Brain pericyte (primary cell): ENCODE data around the gene MAEA.
"Not testable (repeated sequence)": the region's sequence is repeated elsewhere in the genome, so short reads cannot be mapped to it uniquely, and the experiment has no call there.

Source experiments
- DNase-seq: peaks from one replicate; pipeline ENCODE4 v3.0.0-alpha.2; 2012; ENCODE audit warnings: low read depth, low spot score

MAEA gene

DNA sequence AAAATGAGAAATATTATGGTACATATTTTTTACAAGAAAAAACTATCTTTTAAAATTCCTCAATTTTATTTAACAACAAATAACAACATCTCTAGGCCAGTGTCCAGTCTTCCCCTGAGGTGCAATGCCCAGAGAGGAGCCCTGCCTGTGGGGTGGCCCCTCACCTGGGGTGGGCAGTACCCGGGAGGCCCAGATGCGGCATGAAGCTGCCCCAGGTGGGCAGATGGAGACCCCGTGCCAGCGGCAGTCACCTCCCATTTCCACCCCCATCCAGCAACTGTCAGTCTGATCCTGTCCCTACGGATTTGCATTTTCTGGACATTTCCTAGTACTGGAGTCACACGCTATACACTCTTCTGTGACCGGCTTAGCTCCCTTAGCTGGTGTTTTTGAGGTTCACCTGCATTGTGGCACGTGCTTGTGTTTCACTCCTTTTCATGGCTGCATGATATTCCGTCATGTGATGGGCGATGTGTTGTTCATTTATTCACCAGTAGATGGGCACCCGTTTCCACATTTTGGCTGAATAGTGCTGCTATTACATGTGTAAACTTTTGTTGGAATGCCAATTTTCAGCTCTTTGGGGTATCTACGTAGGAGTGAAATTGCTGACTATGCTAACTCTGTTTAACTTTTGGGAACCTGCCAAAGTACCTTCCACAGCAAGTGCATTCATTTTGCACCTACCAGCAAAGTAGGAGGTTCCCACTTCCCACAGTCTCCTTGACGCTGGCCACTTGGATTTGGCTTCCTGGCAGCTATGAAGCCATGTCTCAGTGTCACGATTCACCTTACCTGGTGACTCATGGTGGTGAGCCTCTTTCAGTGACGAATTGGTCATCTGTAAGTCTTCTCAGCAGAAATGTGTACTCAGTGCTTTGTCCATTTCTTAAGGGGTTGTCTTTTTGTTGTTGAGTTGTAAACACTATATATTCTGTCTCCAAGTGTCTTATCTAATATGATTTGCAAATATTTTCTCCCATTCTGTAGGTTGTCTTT, 11.7 kb upstream of the MAEA start:
- no peak for DNase-seq

- no peak for DNase-seq
Measured at GRCh38 chr4:1279253-1279652, 10.4 kb upstream of the MAEA start.

- DNase-seq = no peak
Measured at GRCh38 chr4:1283711-1284110, 6.0 kb upstream of the MAEA start.

DNA sequence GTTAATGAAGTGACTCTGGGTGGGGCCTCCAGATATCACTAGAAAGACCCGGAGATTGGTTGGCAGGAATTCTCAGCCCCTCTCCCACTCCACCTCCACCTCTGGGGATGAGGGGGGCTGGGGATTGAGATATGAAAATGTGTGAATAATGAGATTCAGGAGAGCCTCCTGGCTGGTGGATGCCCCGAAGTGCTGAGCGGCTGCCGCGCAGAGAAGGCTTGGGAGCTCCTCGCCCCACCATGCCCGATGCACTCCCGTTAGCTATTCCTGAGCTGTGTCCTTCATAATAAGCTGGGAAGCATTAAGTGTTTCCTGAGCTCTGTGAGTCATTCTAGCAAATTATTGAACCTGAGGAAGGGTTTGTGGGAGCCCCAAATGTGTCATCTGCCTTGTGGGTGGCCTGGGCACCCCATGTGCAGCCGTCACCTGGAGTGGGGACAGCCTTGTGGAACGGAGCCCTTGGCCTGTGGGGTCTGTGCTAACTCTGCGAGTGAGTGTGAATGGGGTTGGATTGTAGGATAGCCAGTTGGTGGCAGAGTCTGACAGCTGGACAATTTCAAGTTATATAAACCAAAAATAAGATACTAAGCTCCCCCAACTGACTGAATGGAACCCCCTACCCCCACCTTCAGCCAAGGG, 4.4 kb upstream of the MAEA start:
- no peak for DNase-seq

DNA sequence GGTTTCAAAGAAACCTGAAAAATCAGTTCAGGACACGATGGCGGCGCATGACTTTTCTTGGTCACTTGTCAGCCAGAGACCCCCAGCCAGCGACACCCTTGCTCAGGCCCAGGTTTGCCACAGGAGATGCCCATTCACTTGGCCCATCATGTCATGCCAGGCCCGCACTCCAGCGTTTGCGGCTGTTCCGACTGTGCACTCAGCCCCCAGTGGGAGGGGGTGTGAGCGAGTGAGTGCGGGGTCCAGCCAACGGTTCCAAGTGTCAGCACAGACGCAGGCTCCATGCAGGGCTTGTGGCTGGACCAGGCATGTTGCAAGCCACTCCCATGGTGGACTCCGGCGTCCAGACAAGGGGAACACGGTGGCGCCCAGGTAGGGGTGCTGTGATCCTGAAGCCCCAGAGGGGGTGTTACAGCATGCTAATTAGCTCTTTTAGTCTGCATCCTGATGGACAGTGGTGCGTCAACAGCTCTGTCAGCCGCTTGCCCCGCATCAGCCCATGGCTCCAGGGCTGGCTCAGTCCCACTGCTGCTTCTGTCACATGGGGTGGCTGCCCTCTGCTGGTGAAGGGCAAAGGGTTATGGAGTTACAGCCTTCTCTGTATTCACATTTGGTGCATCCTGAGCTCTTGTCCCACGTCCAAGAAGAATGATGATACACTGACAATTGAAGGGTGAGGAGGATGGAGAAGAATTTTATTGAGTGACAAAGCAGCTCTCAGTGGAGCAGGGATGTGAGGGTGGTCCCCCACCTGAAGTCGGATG, 3.7 kb upstream of the MAEA start:
- no peak for DNase-seq

DNA sequence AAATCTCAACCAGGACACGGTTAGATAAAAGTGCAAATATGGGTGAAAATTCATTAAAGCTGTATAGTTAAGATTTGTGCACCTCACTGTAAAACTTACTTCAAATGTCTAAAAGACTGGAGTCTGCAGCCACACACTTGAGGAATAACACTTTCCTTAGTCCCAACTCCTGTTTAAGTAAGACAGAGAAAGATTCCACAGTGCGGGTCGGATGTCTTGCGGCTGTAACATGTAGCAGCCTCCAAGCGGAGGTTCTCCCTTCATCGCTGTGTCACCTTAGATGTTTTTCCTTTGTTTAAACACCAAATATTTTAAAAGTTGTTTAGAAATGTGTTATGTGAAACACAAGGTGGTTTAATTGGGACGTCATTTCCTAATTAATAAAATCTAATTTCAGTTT, 905 bp upstream of the MAEA start:
- DNase-seq = no peak

DNA sequence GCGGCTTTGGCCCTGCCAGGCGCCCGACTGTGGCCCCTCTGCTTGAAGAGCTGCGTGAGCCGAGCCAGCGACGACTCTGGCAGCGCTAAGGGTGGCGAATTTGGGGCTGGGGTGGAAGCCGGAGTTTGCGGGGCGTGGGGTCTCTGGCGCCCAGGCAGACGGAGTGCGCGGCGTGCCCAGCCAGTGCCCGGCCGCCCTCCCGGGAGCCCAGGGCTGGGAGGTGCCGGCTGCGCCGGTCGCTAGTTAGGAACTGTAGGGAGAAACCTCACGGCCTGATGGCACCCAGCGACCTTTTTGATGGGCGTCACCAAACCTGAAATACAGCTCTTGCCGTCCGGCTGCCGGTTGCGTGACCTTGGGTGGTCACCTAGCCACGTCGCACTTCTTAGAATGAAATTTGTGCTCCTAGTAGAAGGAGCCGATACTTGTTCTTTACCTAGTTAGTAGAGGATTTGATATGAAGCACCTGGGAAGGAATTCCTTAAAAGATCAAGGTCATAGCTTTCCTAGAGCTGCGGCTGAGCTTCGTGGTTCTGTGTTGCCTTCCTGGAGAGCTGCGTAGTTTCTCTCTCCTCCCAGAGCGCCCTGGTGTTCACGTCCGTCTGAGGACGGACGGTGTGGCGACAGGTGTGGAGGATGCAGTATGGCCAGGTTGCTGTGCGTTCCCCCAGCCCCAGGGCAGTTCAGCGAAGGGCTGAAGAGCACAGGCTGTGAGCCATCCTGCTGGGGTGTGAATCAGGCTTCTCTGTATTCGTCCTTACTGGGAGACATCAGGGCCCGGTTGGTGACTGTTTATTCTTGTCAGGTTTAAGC, 680 bp downstream of the MAEA start:
- no peak for DNase-seq

DNA sequence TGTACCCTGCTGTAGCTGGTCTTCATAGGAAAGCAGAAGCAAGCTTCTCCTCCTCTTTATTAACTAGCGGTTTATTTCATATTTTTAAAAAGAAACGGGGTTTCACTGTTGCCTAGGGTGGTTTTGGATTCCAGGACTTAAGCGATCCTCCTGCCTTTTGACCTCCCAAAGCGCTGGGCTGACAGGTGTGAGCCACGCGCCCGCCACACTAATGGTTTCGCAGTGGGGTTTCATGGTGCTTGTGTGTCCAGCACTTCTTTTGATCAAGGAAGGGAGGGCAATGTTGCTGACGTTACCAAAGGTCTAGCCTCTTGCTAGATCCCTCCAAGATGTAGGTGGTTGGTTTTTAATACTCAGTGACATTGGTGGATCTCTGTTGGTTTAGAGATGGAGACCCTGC, 1.4 kb downstream of the MAEA start:
- no peak for DNase-seq

DNA sequence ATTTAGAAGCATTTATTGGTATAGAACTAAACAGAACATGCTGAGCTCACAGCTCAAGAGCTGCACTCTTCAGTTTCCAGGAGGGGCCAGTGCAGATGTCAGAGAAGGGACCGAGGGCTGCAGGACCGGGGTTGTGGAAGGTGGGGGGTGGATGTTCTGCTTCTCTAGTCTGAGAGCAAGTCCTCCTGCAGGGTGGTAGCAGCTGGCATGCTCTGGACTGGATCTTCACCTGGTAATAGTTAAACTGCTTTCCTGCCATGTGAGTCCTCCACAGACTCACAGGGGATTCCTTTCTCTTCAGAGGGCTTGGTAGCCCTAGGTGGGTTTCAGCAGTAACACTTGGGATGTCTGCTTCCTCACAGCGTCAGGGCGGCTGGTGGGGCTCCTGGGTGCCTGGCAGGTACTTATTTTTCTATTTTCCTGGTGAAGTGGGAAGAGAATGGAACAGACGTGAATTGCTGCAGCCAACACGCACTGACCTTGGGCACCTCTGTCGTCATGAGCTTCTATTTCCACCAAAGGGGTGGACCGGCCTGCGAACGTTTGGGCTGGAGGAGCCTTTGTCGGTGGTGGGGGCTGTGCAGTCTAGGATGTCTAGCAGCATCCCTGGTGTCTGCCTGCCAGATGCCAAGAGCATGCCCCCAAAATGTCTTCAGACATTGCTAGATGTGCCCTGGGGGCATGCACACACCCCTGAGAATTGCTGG, 2.5 kb downstream of the MAEA start:
- DNase-seq = no peak

GRCh38 chr4:1292703-1293011, 3.0 kb downstream of the MAEA start:
- DNase-seq = not testable (repeated sequence)

- DNase-seq = no peak
Measured at GRCh38 chr4:1293531-1293941, 3.8 kb downstream of the MAEA start.

- no peak for DNase-seq
Measured at GRCh38 chr4:1293991-1294390, 4.3 kb downstream of the MAEA start.

DNA sequence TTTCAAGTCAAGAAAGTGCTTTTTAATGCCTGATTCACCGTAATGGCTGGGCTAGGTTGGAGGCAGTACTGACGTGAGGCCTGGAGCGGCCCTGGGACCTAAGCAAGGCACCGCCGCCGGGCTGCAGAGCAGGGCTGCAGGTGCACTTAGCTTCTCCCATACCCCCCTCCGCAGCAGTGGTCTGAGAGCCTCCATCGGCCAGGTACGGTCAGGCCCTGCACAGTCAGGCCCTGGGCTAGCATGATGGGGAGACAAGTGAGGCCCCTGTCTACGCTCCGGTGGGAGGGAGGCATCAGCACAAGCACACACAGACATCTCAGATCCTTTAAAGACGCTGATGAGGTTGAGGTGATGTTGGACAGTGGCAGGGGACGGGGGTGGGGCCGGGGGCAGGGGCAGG, 4.7 kb downstream of the MAEA start:
- no peak for DNase-seq

GRCh38 chr4:1294891-1295290, 5.2 kb downstream of the MAEA start:
- no peak for DNase-seq

GRCh38 chr4:1295405-1296055, 5.8 kb downstream of the MAEA start:
- DNase-seq = no peak

- DNase-seq = no peak
Measured at GRCh38 chr4:1296324-1297022, 6.8 kb downstream of the MAEA start.

DNA sequence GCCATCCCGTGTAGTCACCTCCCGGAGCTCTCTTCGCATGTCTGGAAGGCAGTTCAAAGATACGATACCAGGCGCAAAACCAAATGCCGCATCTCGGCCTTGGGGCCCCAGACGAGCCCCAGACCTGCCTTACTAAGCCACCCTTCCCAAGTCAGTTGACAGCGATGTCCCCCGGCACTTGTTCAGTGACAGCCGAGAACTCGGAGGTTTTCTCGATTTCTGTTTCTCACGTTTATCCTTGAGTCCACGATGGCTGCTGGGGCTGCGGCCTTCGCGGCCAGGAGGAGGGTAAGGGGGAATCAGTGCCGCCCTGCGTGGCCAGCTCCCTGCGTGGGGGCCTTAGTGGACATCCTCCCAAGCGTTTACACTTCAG, 7.3 kb downstream of the MAEA start:
- DNase-seq = no peak

DNA sequence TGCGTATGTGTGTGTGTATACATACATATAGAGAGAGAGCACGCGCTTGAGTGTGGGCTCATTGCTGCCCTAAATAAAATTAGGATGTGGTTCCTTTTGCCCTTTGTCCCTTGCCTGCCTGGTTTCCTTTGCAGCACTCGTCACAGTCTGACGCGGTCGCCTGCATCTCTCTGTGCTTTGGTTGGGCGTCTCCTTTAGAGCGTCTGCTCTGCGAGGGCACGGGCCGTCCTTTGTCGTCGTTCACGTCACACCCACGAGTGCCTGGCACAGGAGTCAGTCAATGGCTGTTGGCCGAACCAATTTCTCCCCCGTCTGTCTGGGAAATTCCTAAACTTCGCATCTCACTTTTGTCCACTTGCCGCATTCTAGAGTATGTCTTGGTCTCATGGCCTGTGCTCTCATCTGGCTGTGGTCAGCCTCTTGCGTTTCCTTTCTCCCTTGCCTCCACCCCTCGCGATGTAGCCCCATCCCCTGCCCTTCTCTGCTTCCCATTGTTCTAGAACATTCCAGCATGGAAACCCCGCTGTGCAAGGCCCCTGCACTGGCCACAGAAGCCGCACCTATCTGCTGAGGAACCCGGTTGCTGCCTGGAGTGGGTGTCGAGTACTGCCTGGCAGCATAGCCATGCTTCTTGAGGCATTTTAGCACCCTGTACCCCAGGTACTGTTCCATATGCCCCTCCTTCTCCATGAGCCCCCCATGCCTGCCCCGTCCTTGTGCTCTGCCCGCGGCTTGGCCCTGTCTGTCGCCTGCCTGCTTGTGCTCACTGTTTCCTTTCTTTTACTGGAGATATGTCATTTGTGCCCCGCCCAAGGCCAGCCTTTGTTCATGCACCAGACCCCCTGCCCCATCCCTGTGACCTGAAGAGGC, 8.0 kb downstream of the MAEA start:
- no peak for DNase-seq

- DNase-seq = no peak
Measured at GRCh38 chr4:1298461-1298860, 8.8 kb downstream of the MAEA start.
